Measurements from ENCODE around the gene MSI2. TPM values are rescaled to one million over a fixed set of nuclear protein-coding genes. Genes with fewer than 3 reads are reported as not detected.

MSI2 gene
- total RNA-seq, 2 donors from 2014 or later, result 30.1 to 41.1 TPM

DNA sequence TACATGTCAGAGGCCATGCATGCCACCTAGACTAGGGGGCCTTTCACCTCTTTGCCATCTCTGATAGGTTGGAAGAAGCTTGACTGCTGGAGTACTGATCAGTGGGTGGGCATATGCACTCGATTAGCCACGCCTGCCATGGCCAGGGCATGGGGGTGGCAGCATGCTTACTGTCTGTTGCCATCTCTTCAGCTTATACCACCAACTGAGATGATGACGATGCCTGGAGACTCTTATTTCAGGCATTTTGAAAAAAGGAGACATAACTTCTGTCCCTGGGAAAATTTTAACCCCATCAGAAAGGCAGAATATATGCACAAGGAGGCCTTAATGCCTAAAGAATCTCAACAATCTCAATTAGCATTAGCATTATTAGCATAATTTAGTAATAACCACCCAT lies 60.8 kb downstream of the MSI2 start:
- Histone ChIP-seq H3K27ac (no peak overlapping the region), H3K36me3 (no peaks in the 10 kb centered on the region), H3K9me3 (no peaks in the 10 kb centered on the region), H3K4me1 (peaks cover 0 to 15% of the 10 kb centered on the region in 2 donors), H3K4me3 (no peak overlapping the region), H3K27me3 (no peaks in the 10 kb centered on the region)
- TF ChIP-seq, protein P1, sequence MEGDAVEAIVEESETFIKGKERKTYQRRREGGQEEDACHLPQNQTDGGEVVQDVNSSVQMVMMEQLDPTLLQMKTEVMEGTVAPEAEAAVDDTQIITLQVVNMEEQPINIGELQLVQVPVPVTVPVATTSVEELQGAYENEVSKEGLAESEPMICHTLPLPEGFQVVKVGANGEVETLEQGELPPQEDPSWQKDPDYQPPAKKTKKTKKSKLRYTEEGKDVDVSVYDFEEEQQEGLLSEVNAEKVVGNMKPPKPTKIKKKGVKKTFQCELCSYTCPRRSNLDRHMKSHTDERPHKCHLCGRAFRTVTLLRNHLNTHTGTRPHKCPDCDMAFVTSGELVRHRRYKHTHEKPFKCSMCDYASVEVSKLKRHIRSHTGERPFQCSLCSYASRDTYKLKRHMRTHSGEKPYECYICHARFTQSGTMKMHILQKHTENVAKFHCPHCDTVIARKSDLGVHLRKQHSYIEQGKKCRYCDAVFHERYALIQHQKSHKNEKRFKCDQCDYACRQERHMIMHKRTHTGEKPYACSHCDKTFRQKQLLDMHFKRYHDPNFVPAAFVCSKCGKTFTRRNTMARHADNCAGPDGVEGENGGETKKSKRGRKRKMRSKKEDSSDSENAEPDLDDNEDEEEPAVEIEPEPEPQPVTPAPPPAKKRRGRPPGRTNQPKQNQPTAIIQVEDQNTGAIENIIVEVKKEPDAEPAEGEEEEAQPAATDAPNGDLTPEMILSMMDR (IDR thresholded peaks at IDR 0.05), result no peak
- DNase-seq (ENCODE audit: low spot score), result no peak

DNA sequence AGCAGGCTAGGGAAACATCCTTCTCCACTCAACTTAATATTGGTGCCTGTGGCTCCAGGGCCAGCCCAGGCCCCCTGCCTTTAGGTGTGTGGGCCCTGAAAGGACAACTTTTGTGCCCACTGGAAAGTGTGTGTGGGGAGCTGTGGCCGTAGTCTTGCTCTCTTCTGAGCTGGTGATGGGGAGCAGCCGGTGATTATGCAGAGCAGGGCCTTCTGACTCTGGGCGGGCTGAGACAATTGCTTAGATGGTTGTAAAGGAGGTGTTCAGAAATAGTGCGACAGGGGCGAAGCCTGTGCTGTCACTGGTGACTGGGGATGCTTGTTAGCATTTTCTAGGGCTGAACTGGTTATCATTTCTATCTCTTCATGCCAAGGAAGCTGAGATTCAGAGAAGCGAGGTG lies 62.6 kb downstream of the MSI2 start:
- Histone ChIP-seq H3K27ac (no peak overlapping the region), H3K27me3 (no peaks in the 10 kb centered on the region), H3K4me1 (peaks cover 0 to 8% of the 10 kb centered on the region in 2 donors), H3K9me3 (no peaks in the 10 kb centered on the region), H3K36me3 (no peaks in the 10 kb centered on the region), H3K4me3 (no peak overlapping the region)
- no peak for DNase-seq (ENCODE audit: low spot score)
- TF ChIP-seq, protein P1 (IDR thresholded peaks at IDR 0.05), result no peak

DNA sequence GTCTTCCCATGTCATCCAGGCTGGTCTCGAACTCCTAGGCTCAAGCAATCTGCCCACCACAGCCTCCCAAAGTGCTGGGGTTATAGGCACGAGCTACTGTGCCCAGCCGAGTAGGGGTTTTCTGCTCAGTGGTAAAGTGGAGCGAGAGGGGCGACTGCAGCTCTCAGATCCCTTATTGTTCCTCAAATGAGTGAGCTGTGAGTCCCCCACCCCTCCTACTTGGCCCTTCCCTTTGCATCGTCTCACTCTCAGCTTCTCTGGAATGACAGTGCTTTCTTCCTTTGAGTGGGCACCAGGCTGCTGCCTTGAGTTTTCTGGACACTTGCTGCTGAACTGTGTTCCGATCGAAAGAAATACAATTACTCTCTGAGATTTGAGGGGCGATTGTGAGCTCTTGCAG lies 63.5 kb downstream of the MSI2 start:
- Histone ChIP-seq H3K27ac (no peak overlapping the region), H3K4me3 (no peak overlapping the region), H3K27me3 (no peaks in the 10 kb centered on the region), H3K36me3 (no peaks in the 10 kb centered on the region), H3K9me3 (no peaks in the 10 kb centered on the region), H3K4me1 (peaks cover 0 to 8% of the 10 kb centered on the region in 2 donors)
- TF ChIP-seq, protein P1 (IDR thresholded peaks at IDR 0.05), result no peak
- no peak for DNase-seq (ENCODE audit: low spot score)

DNA sequence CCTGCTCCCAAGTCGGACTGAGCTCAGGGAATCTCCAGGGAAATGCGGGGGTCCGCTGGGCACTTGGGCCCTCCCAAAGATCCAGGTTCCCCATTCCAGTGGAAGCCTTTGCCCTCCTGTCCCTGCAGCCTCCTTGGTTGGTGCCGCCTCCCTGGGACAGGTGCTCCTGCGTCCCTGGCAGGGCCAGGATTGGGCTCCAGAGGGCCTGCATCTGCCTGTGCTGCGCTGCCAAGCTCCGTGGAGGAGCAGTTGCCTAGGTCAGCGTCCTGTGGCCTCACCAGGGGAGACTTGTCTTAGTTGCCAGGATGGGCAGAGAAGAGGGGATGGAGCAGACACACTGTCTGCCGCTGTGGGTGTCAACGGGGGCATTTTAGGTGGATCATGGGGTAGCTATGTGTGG lies 67.1 kb downstream of the MSI2 start:
- H3K36me3 ChIP-seq, result no peaks in the 10 kb centered on the region
- no peak for DNase-seq (ENCODE audit: low spot score)
- no peak overlapping the region for H3K27ac ChIP-seq
- peaks cover 0 to 8% of the 10 kb centered on the region in 2 donors for H3K4me1 ChIP-seq
- H3K4me3 ChIP-seq, result no peak overlapping the region
- no peaks in the 10 kb centered on the region for H3K27me3 ChIP-seq
- TF ChIP-seq, protein P1 (IDR thresholded peaks at IDR 0.05), result no peak
- no peaks in the 10 kb centered on the region for H3K9me3 ChIP-seq

DNA sequence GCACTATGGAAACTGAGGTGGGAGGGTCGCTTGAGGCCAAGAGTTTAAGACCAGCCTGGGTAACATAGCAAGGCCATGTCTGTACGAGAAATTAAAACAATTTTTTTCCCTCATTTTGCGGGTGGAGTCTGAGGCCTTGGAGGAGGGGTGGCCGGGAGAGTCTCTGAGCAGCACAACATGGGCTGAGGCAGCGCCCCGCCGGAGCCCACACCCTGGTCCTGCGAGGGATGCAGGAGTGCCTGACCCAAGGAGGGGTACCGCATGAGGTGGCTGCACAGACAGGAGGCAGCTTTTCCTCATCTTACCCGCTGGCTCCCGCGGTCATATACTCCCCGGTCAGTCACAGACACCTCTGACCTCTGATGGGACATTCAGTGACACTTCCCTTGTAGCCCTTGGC lies 67.7 kb downstream of the MSI2 start:
- TF ChIP-seq, protein P1 (IDR thresholded peaks at IDR 0.05), result no peak
- H3K9me3 ChIP-seq, result no peaks in the 10 kb centered on the region
- H3K27ac ChIP-seq, result no peak overlapping the region
- H3K4me1 ChIP-seq, result peaks cover 0 to 11% of the 10 kb centered on the region in 2 donors
- H3K4me3 ChIP-seq, result no peak overlapping the region
- H3K27me3 ChIP-seq, result no peaks in the 10 kb centered on the region
- no peaks in the 10 kb centered on the region for H3K36me3 ChIP-seq
- no peak for DNase-seq (ENCODE audit: low spot score)

DNA sequence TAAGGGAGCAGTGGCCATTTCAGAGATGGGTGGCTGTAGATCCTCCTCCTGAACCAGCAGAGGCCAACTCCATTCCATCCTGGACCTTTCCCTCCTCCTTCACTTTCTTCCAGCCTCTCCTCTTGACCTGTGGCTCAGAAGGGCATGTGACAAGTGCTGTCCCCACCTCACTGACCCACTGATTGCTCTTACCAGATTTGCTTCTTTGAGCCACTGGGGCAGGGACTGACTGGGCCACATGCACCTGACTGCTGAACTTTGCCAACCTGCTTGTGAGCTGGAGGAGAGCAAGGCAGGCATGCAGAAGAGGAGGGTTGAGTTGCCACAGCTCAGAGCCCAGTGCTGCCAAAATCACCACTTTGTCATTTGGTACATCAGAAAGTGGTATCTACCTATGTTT lies 68.3 kb downstream of the MSI2 start:
- H3K36me3 ChIP-seq, result no peaks in the 10 kb centered on the region
- no peaks in the 10 kb centered on the region for H3K27me3 ChIP-seq
- H3K4me1 ChIP-seq, result peaks cover 0 to 16% of the 10 kb centered on the region in 2 donors
- TF ChIP-seq, protein P1 (IDR thresholded peaks at IDR 0.05), result no peak
- H3K27ac ChIP-seq, result no peak overlapping the region
- H3K4me3 ChIP-seq, result no peak overlapping the region
- no peak for DNase-seq (ENCODE audit: low spot score)
- H3K9me3 ChIP-seq, result no peaks in the 10 kb centered on the region

Data from right atrium auricular region (tissue), 2 donors.